Caco-2 (cell line): ENCODE results near the gene ITGAE. TPM values are rescaled to one million over a fixed set of nuclear protein-coding genes. Genes with fewer than 3 reads are reported as not detected.

Experiments
- BruUV-seq: library from RNA; stranded (reverse); fragments of 400-500 nt; replicated peaks from 2 replicates; lab custom pipeline; 2021; lab: Mats Ljungman, UMichigan
- CTCF ChIA-PET: fragments of 300-600 bp; sonication (Branson Sonifier 250); formaldehyde crosslinking; loops from one replicate; lab custom pipeline; 2022; ENCODE audit warnings: antibody characterized with exemption; lab: Charles Lee
- POLR2A ChIA-PET: fragments of 300-600 bp; sonication (Branson Sonifier 250); formaldehyde crosslinking; loops from one replicate; lab custom pipeline; 2022; ENCODE audit warnings: antibody characterized with exemption; lab: Charles Lee
- DNase-seq, 2 experiments: peaks; one replicate each; pipeline versions ENCODE4 v3.0.0 to v3.0.0-alpha.2; 2020 to 2022
- H3K27me3 ChIP-seq: replicated peaks from 2 replicates; pipeline ENCODE4 v1.6.0; 2011; ENCODE audit warnings: low read length; ENCODE audit not compliant: control insufficient read depth, insufficient read depth
- H3K36me3 ChIP-seq: 2 replicates; pipeline ENCODE4 v1.5.1; 2011; ENCODE audit warnings: low read length; ENCODE audit not compliant: control insufficient read depth, insufficient read depth
- H3K4me1 ChIP-seq: fragments of 250-450 bp; sonication (Bioruptor Pico); 2 replicates; pipeline ENCODE4 v1.5.1; 2020; ENCODE audit warnings: mild to moderate bottlenecking
- H3K4me3 ChIP-seq: 2 replicates; pipeline ENCODE4 v1.5.1; 2011; ENCODE audit warnings: low read depth, mild to moderate bottlenecking, control low read depth, low read length
- H3K9me3 ChIP-seq: fragments of 250-450 bp; sonication (Bioruptor Pico); 2 replicates; pipeline ENCODE4 v1.5.1; 2020; ENCODE audit warnings: mild to moderate bottlenecking, moderate library complexity
- H3K27ac Mint-ChIP-seq: one replicate; pipeline ENCODE4 v1.8.0; 2022; ENCODE audit warnings: mixed read lengths; ENCODE audit not compliant: unreplicated experiment
- H3K27me3 Mint-ChIP-seq: one replicate; pipeline ENCODE4 v1.8.0; 2022; ENCODE audit warnings: mixed read lengths; ENCODE audit not compliant: insufficient read depth, unreplicated experiment
- H3K36me3 Mint-ChIP-seq: one replicate; pipeline ENCODE4 v1.8.0; 2022; ENCODE audit warnings: mild to moderate bottlenecking, mixed read lengths; ENCODE audit not compliant: insufficient read depth, unreplicated experiment
- H3K4me1 Mint-ChIP-seq: one replicate; pipeline ENCODE4 v1.8.0; 2022; ENCODE audit warnings: low read depth, mixed read lengths; ENCODE audit not compliant: unreplicated experiment
- H3K4me3 Mint-ChIP-seq: one replicate; pipeline ENCODE4 v1.8.0; 2022; ENCODE audit warnings: mild to moderate bottlenecking, moderate library complexity, mixed read lengths; ENCODE audit not compliant: unreplicated experiment
- H3K9me3 Mint-ChIP-seq: one replicate; pipeline ENCODE4 v1.8.0; 2022; ENCODE audit warnings: mixed read lengths; ENCODE audit not compliant: unreplicated experiment
- intact Hi-C: fragments of 100-400 bp; cut with micrococcal nuclease; formaldehyde crosslinking; loops from one replicate; pipeline ENCODE4 v1.10.0; 2022; ENCODE audit not compliant: unreplicated experiment
- total RNA-seq: library from RNA; stranded (reverse); gene quantifications from 2 replicates; pipeline ENCODE4 v1.2.3, GENCODE V29; 2022
- TF ChIP-seq, protein P1 (sequence below), 2 experiments: fragments of 200-600 bp in 1 of 2; IDR thresholded peaks; 1 replicate in 1 of 2; 2 replicates in 1 of 2; pipeline versions ENCODE4 v1.5.1 to v1.8.0; 2011 to 2022; ENCODE audit warnings: antibody characterized with exemption in 1 of 2, control low read depth in 1 of 2, inconsistent platforms in 1 of 2, low read depth in 1 of 2, low read length in 1 of 2, mild to moderate bottlenecking in 1 of 2, moderate library complexity in 1 of 2; ENCODE audit not compliant: insufficient read depth in 1 of 2, severe bottlenecking in 1 of 2, unreplicated experiment in 1 of 2

The ITGAE gene
- total RNA-seq, 1 experiment from 2014 or later, result 12.8 TPM

DNA sequence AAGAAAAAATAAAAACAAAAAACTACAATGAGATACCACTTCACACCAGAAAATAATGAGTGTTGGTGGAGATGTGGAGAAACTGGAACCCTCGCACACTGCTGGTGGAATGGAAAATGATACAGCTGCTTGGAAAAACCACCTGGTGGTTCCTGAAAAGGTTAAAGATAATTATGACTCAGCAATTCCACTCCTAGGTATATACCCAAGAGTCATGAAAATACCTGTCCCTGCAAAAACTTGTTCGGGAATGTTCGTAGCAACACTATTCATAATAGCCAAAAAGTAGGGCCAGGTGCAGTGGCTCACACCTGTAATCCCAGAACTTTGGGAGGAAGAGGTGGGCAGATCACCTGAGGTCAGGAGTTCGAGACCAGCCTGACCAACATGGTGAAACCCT, 8.1 kb upstream of the ITGAE start:
- Histone ChIP-seq H3K9me3 (no peaks in the 10 kb centered on the region), H3K4me3 (no peak overlapping the region), H3K4me1 (no peaks in the 10 kb centered on the region), H3K27me3 (no peaks in the 10 kb centered on the region), H3K36me3 (no peaks in the 10 kb centered on the region)
- Mint-ChIP-seq H3K9me3 (no peaks in the 10 kb centered on the region), H3K27ac (no peak overlapping the region), H3K4me3 (no peak overlapping the region), H3K36me3 (peaks cover 15% of the 10 kb centered on the region), H3K27me3 (no peaks in the 10 kb centered on the region), H3K4me1 (peaks cover 6% of the 10 kb centered on the region)
- intact Hi-C loops, result loop anchor here (5.0 kb wide), 1 partner anchor 72 kb away; no protein-coding TSS in a partner anchor
- DNase-seq, result no peak
- CTCF ChIA-PET, result interaction anchor here (1.0 kb wide), 1 partner anchor 71 kb away, joined by 4 read pairs; no protein-coding TSS in a partner anchor
- POLR2A ChIA-PET, result no interaction called here
- TF ChIP-seq, protein P1, sequence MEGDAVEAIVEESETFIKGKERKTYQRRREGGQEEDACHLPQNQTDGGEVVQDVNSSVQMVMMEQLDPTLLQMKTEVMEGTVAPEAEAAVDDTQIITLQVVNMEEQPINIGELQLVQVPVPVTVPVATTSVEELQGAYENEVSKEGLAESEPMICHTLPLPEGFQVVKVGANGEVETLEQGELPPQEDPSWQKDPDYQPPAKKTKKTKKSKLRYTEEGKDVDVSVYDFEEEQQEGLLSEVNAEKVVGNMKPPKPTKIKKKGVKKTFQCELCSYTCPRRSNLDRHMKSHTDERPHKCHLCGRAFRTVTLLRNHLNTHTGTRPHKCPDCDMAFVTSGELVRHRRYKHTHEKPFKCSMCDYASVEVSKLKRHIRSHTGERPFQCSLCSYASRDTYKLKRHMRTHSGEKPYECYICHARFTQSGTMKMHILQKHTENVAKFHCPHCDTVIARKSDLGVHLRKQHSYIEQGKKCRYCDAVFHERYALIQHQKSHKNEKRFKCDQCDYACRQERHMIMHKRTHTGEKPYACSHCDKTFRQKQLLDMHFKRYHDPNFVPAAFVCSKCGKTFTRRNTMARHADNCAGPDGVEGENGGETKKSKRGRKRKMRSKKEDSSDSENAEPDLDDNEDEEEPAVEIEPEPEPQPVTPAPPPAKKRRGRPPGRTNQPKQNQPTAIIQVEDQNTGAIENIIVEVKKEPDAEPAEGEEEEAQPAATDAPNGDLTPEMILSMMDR (IDR thresholded peaks at IDR 0.05; ENCODE audit: insufficient read depth in 1 of 2, low read depth in 1 of 2, low read length in 1 of 2, severe bottlenecking in 1 of 2, unreplicated experiment in 1 of 2), result no peak
- no TSS peak for BruUV-seq

DNA sequence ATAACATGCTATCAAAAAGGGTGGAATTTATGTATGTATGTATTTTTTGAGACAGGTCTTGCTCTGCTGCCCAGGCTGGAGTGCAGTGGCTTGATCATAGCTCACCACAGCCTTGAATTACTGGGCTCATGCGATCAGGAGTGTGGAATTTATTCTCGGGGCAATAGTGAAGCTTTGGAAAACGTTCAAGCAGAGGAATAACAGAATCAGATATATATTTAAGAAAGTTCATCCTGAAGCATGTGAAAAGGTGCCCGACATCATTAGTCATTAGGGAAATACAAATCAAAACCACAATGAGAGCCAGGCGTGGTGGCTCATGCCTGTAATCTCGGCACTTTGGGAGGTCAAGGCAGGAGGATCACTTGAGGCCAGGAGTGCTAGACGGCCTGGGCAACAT, 7.7 kb upstream of the ITGAE start:
- DNase-seq, result no peak
- intact Hi-C loops, result loop anchor here (5.0 kb wide), 1 partner anchor 71 kb away; no protein-coding TSS in a partner anchor
- H3K36me3 ChIP-seq, result no peaks in the 10 kb centered on the region
- Mint-ChIP-seq H3K27ac (no peak overlapping the region), H3K4me3 (no peak overlapping the region), H3K36me3 (peaks cover 15% of the 10 kb centered on the region), H3K27me3 (no peaks in the 10 kb centered on the region), H3K4me1 (peaks cover 6% of the 10 kb centered on the region), H3K9me3 (no peaks in the 10 kb centered on the region)
- no peaks in the 10 kb centered on the region for H3K9me3 ChIP-seq
- no peaks in the 10 kb centered on the region for H3K4me1 ChIP-seq
- TF ChIP-seq, protein P1 (IDR thresholded peaks at IDR 0.05; ENCODE audit: insufficient read depth in 1 of 2, low read depth in 1 of 2, low read length in 1 of 2, severe bottlenecking in 1 of 2, unreplicated experiment in 1 of 2), result no peak
- ChIA-PET CTCF (interaction anchor here (1.0 kb wide), 1 partner anchor 71 kb away, joined by 4 read pairs; no protein-coding TSS in a partner anchor), POLR2A (no interaction called here)
- H3K4me3 ChIP-seq, result no peak overlapping the region
- BruUV-seq, result no TSS peak
- no peaks in the 10 kb centered on the region for H3K27me3 ChIP-seq

DNA sequence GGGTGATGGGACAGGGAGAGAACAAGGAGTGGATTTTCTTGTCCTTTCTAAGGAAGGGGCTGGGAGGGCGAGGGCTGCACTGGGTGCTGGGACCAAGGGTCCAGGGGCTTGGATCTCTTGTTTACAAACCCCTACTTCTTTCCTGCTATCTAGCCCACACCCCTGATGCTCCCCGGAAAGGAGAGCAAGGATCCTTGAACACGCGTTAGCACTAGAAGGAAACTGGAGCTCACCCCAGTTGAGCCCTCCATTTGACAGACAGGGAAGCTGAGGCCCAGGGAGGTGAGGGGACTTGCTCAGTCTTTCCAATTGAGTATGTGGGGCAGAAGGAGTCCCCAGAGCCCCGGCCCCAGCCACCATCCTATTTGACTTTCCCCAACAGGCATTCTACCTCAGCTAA, 4.6 kb upstream of the ITGAE start:
- no peak overlapping the region for H3K4me3 ChIP-seq
- ChIA-PET CTCF (no interaction called here), POLR2A (no interaction called here)
- peaks cover 6% of the 10 kb centered on the region for H3K4me1 Mint-ChIP-seq
- no peaks in the 10 kb centered on the region for H3K9me3 Mint-ChIP-seq
- H3K36me3 Mint-ChIP-seq, result peaks cover 11% of the 10 kb centered on the region
- no peak overlapping the region for H3K4me3 Mint-ChIP-seq
- H3K27me3 ChIP-seq, result no peaks in the 10 kb centered on the region
- H3K9me3 ChIP-seq, result no peaks in the 10 kb centered on the region
- BruUV-seq, result no TSS peak
- no peaks in the 10 kb centered on the region for H3K36me3 ChIP-seq
- no peak overlapping the region for H3K27ac Mint-ChIP-seq
- TF ChIP-seq, protein P1 (IDR thresholded peaks at IDR 0.05; ENCODE audit: insufficient read depth in 1 of 2, low read depth in 1 of 2, low read length in 1 of 2, severe bottlenecking in 1 of 2, unreplicated experiment in 1 of 2), result no peak
- intact Hi-C loops, result loop anchor here (5.0 kb wide), 1 partner anchor 68 kb away; no protein-coding TSS in a partner anchor
- DNase-seq, result no peak
- no peaks in the 10 kb centered on the region for H3K4me1 ChIP-seq
- H3K27me3 Mint-ChIP-seq, result no peaks in the 10 kb centered on the region
